Common myeloid progenitor, CD34-positive (primary cell): ENCODE results near the gene ACOT8.
A peak's percentile ranks its signal among the peaks of the same experiment; 100 is the strongest.

ENCODE experiments used
- CTCF ChIA-PET: fragments of 350-600 bp; sonication (Branson Sonifier 250); formaldehyde crosslinking; loops from one replicate; lab custom pipeline; 2021; ENCODE audit warnings: antibody characterized with exemption; lab: Charles Lee
- POLR2A ChIA-PET: fragments of 350-600 bp; sonication (Branson Sonifier 250); formaldehyde crosslinking; loops from one replicate; lab custom pipeline; 2021; ENCODE audit warnings: antibody characterized with exemption; lab: Charles Lee
- DNase-seq, 3 donors: peaks; one replicate each; pipeline versions ENCODE4 v3.0.0 to v3.0.0-alpha.2; 2013
- H3K27ac ChIP-seq, 2 experiments: 1 replicate in 1 of 2; 2 replicates in 1 of 2; pipeline ENCODE4 v1.7.0; 2013; ENCODE audit warnings: inconsistent platforms in 2 of 2, low read length in 2 of 2, mild to moderate bottlenecking in 2 of 2, low read depth in 1 of 2, moderate library complexity in 1 of 2; ENCODE audit not compliant: severe bottlenecking in 2 of 2, insufficient read depth in 1 of 2, poor library complexity in 1 of 2
- H3K27me3 ChIP-seq, 5 experiments: replicated peaks in 2 of 5; 1 replicate in 3 of 5; 2 replicates in 2 of 5; pipeline versions ENCODE4 v1.6.1 to v1.7.0; 2013; ENCODE audit warnings: low read length in 4 of 5, mild to moderate bottlenecking in 2 of 5, moderate library complexity in 2 of 5, inconsistent platforms in 1 of 5; ENCODE audit not compliant: insufficient read depth in 5 of 5, control insufficient read depth in 4 of 5
- H3K36me3 ChIP-seq, 4 experiments: 1 replicate in 2 of 4; 2 replicates in 2 of 4; pipeline versions ENCODE4 v1.6.1 to v1.7.0; 2013; ENCODE audit warnings: low read length in 3 of 4, control low read depth in 1 of 4, mild to moderate bottlenecking in 1 of 4; ENCODE audit not compliant: control insufficient read depth in 4 of 4, insufficient read depth in 4 of 4
- H3K4me1 ChIP-seq, 4 experiments: 1 replicate in 3 of 4; 2 replicates in 1 of 4; pipeline versions ENCODE4 v1.6.1 to v1.7.1; 2013; ENCODE audit warnings: low read length in 3 of 4, mild to moderate bottlenecking in 3 of 4, control low read depth in 1 of 4, inconsistent platforms in 1 of 4, moderate library complexity in 1 of 4; ENCODE audit not compliant: control insufficient read depth in 4 of 4, insufficient read depth in 4 of 4; ENCODE audit errors: control extremely low read depth in 1 of 4
- H3K4me3 ChIP-seq, 7 experiments: 1 replicate in 4 of 7; 2 replicates in 3 of 7; pipeline versions ENCODE4 v1.5.1 to v1.7.0; 2013; ENCODE audit warnings: mild to moderate bottlenecking in 7 of 7, low read length in 6 of 7, moderate library complexity in 6 of 7, inconsistent platforms in 2 of 7, low read depth in 2 of 7, control low read depth in 1 of 7; ENCODE audit not compliant: insufficient read depth in 4 of 7, control insufficient read depth in 1 of 7; ENCODE audit errors: extremely low read depth in 1 of 7
- H3K9me3 ChIP-seq, 5 experiments: 1 replicate in 4 of 5; 2 replicates in 1 of 5; pipeline versions ENCODE4 v1.6.1 to v1.7.1; 2013; ENCODE audit warnings: low read length in 4 of 5, mild to moderate bottlenecking in 2 of 5, inconsistent platforms in 1 of 5, low read depth in 1 of 5, moderate library complexity in 1 of 5; ENCODE audit not compliant: control insufficient read depth in 4 of 5, insufficient read depth in 2 of 5; ENCODE audit errors: control extremely low read depth in 1 of 5
- WGBS: methylation state at CpG from one replicate; pipeline ENCODE4 v1.1.5; 2013; ENCODE audit not compliant: insufficient coverage; 5-methylcytosine and 5-hydroxymethylcytosine counted together

Gene ACOT8

DNA sequence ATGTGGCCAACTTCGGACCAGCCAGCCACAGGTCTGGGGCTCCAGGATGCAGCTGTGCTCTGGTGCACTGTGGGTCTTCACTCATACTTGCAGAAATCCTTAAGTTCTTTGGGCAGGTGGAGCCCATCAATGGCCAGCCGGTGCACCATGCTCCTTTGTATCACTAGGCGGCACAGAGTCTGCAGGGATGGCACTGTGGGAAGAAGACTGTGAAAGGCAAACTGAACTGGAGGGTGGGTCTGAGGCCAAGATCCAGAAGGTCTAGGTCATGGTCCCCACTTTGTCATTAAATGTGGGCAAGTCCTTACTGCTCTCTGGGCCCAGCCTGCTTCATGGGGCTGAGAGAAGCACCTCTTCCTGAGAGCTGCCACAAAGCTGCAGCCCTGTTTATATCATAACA lies 31.5 kb upstream of the ACOT8 start:
- 89% methylated on average over 3 of the region's 3 CpGs for WGBS
- DNase-seq, result no peak
- no peak overlapping the region for H3K27ac ChIP-seq
- H3K9me3 ChIP-seq, result no peaks in the 10 kb centered on the region
- H3K36me3 ChIP-seq, result peaks cover 3 to 39% (median 30%) of the 10 kb centered on the region in 4 experiments
- ChIA-PET CTCF (interaction anchor here (0.9 to 5.8 kb wide), 8 partner anchors 7 to 89 kb away, joined by 3 to 30 read pairs (median 12); partner anchors contain the start of genes ZNF335 and ZSWIM1), POLR2A (interaction anchor here (0.6 kb wide), 1 partner anchor 32 kb away, joined by 3 read pairs; no protein-coding TSS in a partner anchor)
- no peaks in the 10 kb centered on the region for H3K27me3 ChIP-seq
- peaks cover 12 to 72% (median 60%) of the 10 kb centered on the region in 4 experiments for H3K4me1 ChIP-seq
- no peak overlapping the region for H3K4me3 ChIP-seq

DNA sequence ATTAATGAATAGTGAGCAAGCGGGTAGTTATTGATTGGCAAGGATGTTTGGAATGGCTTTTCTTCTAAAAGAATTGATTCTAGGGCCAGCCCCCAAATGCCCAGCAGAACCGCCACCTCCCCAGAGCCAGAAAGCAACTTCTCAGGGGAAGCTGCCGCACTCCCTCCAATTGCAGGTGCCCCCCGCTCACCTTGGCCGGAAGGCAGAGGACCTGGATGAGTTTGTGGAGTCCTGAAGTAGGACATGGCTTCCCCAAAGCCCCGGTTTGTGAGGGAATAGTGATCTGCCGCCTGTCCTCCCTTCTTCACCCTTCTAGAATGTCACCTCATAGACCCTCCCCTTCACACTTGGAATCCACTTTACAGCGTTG lies 30.1 kb upstream of the ACOT8 start, which contains the start of gene SPATA25:
TSS of gene SPATA25 (minus strand) at position 277 of the 370 bp plus-strand sequence. CDS start at position 245, 32 bp downstream.
- POLR2A ChIA-PET, result no interaction called here

GRCh38 chr20:45886590-45887345 lies 29.6 kb upstream of the ACOT8 start:
- ChIA-PET POLR2A (no interaction called here), CTCF (interaction anchor here (1.1 to 1.7 kb wide), 4 partner anchors 10 to 78 kb away, joined by 3 to 4 read pairs (median 3); no protein-coding TSS in a partner anchor)
- Histone ChIP-seq H3K4me1 (peaks cover 4 to 70% (median 58%) of the 10 kb centered on the region in 4 experiments), H3K9me3 (no peaks in the 10 kb centered on the region), H3K36me3 (peaks cover 5 to 47% (median 35%) of the 10 kb centered on the region in 4 experiments), H3K4me3 (no peak overlapping the region), H3K27ac (peak overlapping the region in 1 of 2 experiments; percentile 64), H3K27me3 (no peaks in the 10 kb centered on the region)
- DNase-seq, result no peak
- 96% methylated on average over 16 of the region's 19 CpGs for WGBS

More for the DNA sequence above, 30.1 kb upstream of the ACOT8 start, which contains the start of gene SPATA25:
- CTCF ChIA-PET, result interaction anchor here (1.2 to 1.7 kb wide), 3 partner anchors 9 to 78 kb away, joined by 3 read pairs; no protein-coding TSS in a partner anchor
- Histone ChIP-seq H3K9me3 (no peaks in the 10 kb centered on the region), H3K4me3 (no peak within 1 kb of the TSS), H3K4me1 (peaks cover 10 to 70% (median 59%) of the 10 kb centered on the region in 4 experiments), H3K27me3 (no peaks in the 10 kb centered on the region), H3K36me3 (peaks cover 5 to 46% (median 35%) of the 10 kb centered on the region in 4 experiments), H3K27ac (peak within 1 kb of the TSS in 1 of 2 experiments; percentile 64)
- WGBS, result 100% methylated on average over 8 of the region's 8 CpGs
- DNase-seq, result no peak

GRCh38 chr20:45883100-45883469 lies 25.9 kb upstream of the ACOT8 start:
- no peak for DNase-seq
- CTCF ChIA-PET, result interaction anchor here (1.4 to 3.4 kb wide), 5 partner anchors 8 to 87 kb away, joined by 3 to 30 read pairs (median 4); partner anchors contain the start of genes CTSA and NEURL2
- peaks cover 5 to 49% (median 38%) of the 10 kb centered on the region in 4 experiments for H3K36me3 ChIP-seq
- H3K4me1 ChIP-seq, result peaks cover 9 to 47% (median 38%) of the 10 kb centered on the region in 4 experiments
- WGBS, result 86% methylated on average over 7 of the region's 9 CpGs
- no peak overlapping the region for H3K4me3 ChIP-seq
- H3K27me3 ChIP-seq, result no peaks in the 10 kb centered on the region
- no peaks in the 10 kb centered on the region for H3K9me3 ChIP-seq
- H3K27ac ChIP-seq, result no peak overlapping the region
- POLR2A ChIA-PET, result interaction anchor here (1.0 kb wide), 1 partner anchor 17 kb away, joined by 3 read pairs; no protein-coding TSS in a partner anchor

DNA sequence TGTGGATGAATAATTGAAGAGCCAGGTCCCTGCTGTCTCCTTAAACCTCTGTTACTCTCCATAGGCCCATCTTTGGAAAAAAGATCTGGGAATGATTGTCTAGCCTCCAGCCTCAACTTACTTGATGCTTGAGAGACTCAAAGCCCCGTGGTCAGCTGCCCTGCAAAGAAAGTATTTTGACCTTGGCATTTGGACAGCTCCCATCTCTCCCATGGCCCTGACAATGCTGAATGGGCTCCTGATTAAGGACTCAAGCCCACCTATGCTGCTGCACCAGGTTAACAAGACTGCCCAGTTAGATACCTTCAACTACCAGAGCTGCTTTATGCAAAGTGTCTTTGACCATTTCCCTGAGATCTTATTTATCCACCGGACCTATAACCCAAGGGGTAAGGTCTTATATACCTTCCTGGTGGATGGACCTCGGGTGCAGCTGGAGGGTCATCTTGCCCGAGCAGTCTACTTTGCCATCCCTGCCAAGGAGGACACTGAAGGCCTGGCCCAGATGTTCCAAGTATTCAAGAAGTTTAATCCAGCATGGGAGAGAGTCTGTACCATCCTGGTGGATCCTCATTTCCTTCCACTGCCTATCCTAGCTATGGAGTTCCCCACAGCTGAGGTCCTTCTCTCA lies 25.4 kb upstream of the ACOT8 start:
- peaks cover 9 to 47% (median 38%) of the 10 kb centered on the region in 4 experiments for H3K4me1 ChIP-seq
- H3K4me3 ChIP-seq, result no peak overlapping the region
- no peaks in the 10 kb centered on the region for H3K9me3 ChIP-seq
- WGBS, result 100% methylated on average over 4 of the region's 4 CpGs
- H3K27me3 ChIP-seq, result no peaks in the 10 kb centered on the region
- no peak for DNase-seq
- H3K27ac ChIP-seq, result no peak overlapping the region
- CTCF ChIA-PET, result interaction anchor here (1.4 to 3.4 kb wide), 5 partner anchors 9 to 88 kb away, joined by 3 to 30 read pairs (median 4); partner anchors contain the start of genes CTSA and NEURL2
- peaks cover 5 to 52% (median 39%) of the 10 kb centered on the region in 4 experiments for H3K36me3 ChIP-seq
- POLR2A ChIA-PET, result interaction anchor here (1.0 to 2.4 kb wide), 4 partner anchors 8 to 52 kb away, joined by 3 to 12 read pairs (median 6); partner anchors contain the start of genes CTSA, NEURL2 and PCIF1

DNA sequence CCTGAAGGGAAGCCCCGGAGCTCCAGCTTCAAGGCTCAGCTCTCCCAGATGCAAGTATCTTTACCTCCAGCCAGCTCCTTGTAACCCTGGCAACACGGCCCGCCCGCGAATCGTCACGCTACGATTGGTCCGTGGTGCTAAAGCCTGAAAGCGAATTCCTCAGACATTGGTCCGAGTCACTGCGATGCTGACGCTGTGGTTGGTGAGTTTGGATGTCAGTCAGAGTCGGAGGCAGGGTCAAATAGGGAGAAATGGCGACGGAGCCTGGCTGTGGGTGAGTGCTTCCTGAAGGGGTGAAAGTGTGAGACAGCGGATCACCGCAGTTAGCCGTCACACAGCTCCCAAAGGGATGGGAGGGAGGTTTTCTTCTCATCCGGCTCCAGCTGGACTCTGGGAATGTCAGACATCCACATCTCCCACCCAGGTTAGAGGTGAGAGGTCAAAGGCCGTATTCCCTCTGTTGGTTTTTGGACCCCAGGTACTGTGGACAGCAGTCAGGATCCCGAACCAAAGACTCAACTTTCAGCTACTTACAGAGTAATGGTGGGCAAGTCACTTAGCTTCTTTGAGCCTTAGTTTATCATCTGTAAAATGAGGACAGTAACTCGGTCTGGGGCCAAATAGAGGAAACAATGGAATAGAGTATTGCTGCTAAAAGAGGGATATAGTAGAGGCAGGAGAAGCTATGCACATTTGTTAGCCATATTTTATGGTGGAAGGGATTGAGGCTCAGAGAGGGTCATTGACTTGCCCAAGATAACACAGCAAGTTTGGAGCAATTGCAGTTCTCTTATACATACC lies 24.0 kb upstream of the ACOT8 start, which contains the start of gene ZSWIM1:
TSS of gene ZSWIM1 (plus strand) at position 240 of the 801 bp plus-strand sequence. CDS start 1,366 bp downstream, outside the sequence.
- peak within 1 kb of the TSS; percentile 37 to 91 (median 79) for H3K4me3 ChIP-seq
- H3K27ac ChIP-seq, result peak within 1 kb of the TSS; percentile 90 to 92
- ChIA-PET CTCF (interaction anchor here (0.7 to 3.4 kb wide), 10 partner anchors 8 to 102 kb away, joined by 3 to 30 read pairs (median 4); partner anchors contain the start of genes CTSA and NEURL2), POLR2A (interaction anchor here (1.1 to 2.4 kb wide), 3 partner anchors 9 to 53 kb away, joined by 3 to 12 read pairs (median 10); partner anchors contain the start of genes CTSA, NEURL2 and PCIF1)
- H3K9me3 ChIP-seq, result no peaks in the 10 kb centered on the region
- H3K27me3 ChIP-seq, result no peaks in the 10 kb centered on the region
- peaks cover 5 to 49% (median 38%) of the 10 kb centered on the region in 4 experiments for H3K36me3 ChIP-seq
- peak; percentile 98 to 99 (median 98) for DNase-seq
- WGBS, result 0% methylated on average over 19 of the region's 23 CpGs
- peaks cover 9 to 42% (median 35%) of the 10 kb centered on the region in 4 experiments for H3K4me1 ChIP-seq
